GM10248 (cell line): ENCODE data around the gene HGFAC.

ENCODE experiments used
- CTCF ChIA-PET: fragments of 300-600 bp; sonication (Branson Sonifier 250); formaldehyde crosslinking; extraction: SDS; loops from one replicate; lab custom pipeline; 2021; ENCODE audit warnings: antibody characterized with exemption; lab: Yijun Ruan, JAX
- POLR2A ChIA-PET: fragments of 350-650 bp; sonication (Branson Sonifier 250); formaldehyde crosslinking; extraction: SDS; loops from one replicate; lab custom pipeline; 2020; ENCODE audit warnings: antibody characterized with exemption; lab: Yijun Ruan, JAX
- DNase-seq: peaks from one replicate; pipeline ENCODE4 v3.0.0; 2012; ENCODE audit errors: extremely low spot score
- CTCF ChIP-seq: IDR thresholded peaks from 2 replicates; pipeline ENCODE4 v1.5.1; 2012; ENCODE audit warnings: mild to moderate bottlenecking, low read depth; ENCODE audit errors: extremely low read depth, missing control alignments, control extremely low read depth

The HGFAC gene

GRCh38 chr4:3429651-3430050, 12.1 kb upstream of the HGFAC start:
- DNase-seq, result no peak
- TF ChIP-seq CTCF, result no peak
- ChIA-PET POLR2A (interaction anchor here (0.6 kb wide), 1 partner anchor 11 kb away, joined by 9 read pairs; no protein-coding TSS in a partner anchor), CTCF (interaction anchor here (0.9 to 2.3 kb wide), 7 partner anchors 10 to 123 kb away, joined by 3 to 10 read pairs (median 4); no protein-coding TSS in a partner anchor)

- POLR2A ChIA-PET, result no interaction called here
- CTCF ChIA-PET, result interaction anchor here (1.7 to 2.3 kb wide), 3 partner anchors 50 to 84 kb away, joined by 4 to 10 read pairs (median 5); no protein-coding TSS in a partner anchor
Observed at GRCh38 chr4:3430524-3430923, 11.2 kb upstream of the HGFAC start.

GRCh38 chr4:3431446-3431993, 10.2 kb upstream of the HGFAC start:
- TF ChIP-seq CTCF, result no peak
- ChIA-PET POLR2A (no interaction called here), CTCF (no interaction called here)
- DNase-seq, result no peak

More at GRCh38 chr4:3430524-3430923, 11.2 kb upstream of the HGFAC start:
- DNase-seq, result no peak
- TF ChIP-seq CTCF, result no peak

- TF ChIP-seq CTCF, result no peak
- ChIA-PET POLR2A (no interaction called here), CTCF (no interaction called here)
- DNase-seq, result no peak
Observed at GRCh38 chr4:3432381-3432790, 9.4 kb upstream of the HGFAC start.

GRCh38 chr4:3433138-3433869, 8.5 kb upstream of the HGFAC start:
- ChIA-PET CTCF (interaction anchor here (1.7 kb wide), 1 partner anchor 47 kb away, joined by 5 read pairs; no protein-coding TSS in a partner anchor), POLR2A (no interaction called here)
- no peak for TF ChIP-seq CTCF
- no peak for DNase-seq

GRCh38 chr4:3434881-3435685, 6.7 kb upstream of the HGFAC start:
- ChIA-PET POLR2A (no interaction called here), CTCF (interaction anchor here (1.0 to 2.1 kb wide), 5 partner anchors 8 to 89 kb away, joined by 3 to 13 read pairs (median 5); no protein-coding TSS in a partner anchor)
- no peak for DNase-seq

More at GRCh38 chr4:3434881-3435685, 6.7 kb upstream of the HGFAC start:
- TF ChIP-seq CTCF, result no peak
